Stimulated activated CD8-positive, alpha-beta memory T cell treated with anti-CD3 and anti-CD28 coated beads, Interleukin-12 subunit alpha, Interleukin-12 subunit beta, amount 100 ng/mL, for 1 hour (primary cell): ENCODE results near the gene TAF1.
"Not testable (repeated sequence)": the region's sequence is repeated elsewhere in the genome, so short reads cannot be mapped to it uniquely, and the experiment has no call there.

Experiments
- DNase-seq: peaks from one replicate; pipeline ENCODE4 v3.0.0-alpha.2; 2020; ENCODE audit warnings: low read depth

The TAF1 gene

DNA sequence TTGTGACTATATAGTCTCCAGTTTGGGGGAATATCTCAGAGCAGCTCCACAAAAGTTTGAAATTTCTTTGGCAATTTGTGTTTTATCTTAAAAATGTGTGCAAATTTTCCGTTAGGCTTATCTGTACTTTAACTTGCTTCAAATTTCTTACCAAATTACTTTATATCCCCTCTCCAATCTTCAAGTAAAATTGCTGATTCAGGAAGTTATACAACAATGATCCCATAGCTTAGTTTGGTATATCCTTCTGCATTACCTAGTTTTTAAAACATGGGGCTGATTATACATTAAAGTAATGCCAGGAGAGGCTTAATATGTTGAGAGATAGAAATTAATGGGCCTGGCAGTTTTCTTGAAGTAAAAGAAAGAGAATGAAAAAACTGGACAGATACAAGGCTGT, 66.6 kb downstream of the TAF1 start:
- no peak for DNase-seq

DNA sequence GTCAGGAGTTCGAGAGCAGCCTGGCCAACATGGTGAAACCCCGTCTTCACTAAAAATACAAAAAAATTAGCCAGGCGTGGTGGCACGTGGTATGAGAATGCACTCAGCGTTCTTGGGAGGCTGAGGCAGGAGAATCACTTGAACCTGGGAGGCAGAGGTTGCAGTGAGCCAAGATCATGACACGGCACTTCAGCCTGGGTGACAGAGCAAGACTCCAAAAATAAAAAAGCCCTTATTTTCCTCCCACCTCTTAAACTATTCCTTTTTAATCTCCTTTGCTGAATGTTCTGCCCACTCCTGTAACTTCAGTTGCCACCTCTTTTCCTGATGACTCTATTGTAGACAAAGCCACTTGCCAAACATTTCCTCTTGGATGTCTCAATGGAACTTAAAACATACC, 72.6 kb downstream of the TAF1 start:
- no peak for DNase-seq

DNA sequence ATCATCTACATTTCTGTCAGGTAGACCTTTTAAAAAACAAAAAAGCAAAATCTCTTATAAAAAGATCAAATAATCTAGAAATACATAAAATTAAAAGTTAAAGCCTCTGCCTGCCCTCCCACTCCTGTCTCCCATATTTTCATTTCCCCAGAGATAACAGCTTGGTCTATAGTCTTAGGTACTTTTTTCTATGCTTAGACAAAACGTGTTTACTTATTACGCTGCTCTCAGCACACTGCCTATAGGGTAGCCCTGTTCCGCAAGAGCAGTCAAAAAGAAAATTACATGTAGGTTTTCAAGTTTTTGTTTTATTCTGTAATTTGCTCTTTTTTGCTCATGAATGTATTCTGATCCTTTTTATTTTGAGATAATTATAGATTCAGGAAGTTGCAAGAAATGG, 73.3 kb downstream of the TAF1 start:
- DNase-seq: no peak

GRCh38 chrX:71439896-71440295, 73.7 kb downstream of the TAF1 start:
- no peak for DNase-seq

DNA sequence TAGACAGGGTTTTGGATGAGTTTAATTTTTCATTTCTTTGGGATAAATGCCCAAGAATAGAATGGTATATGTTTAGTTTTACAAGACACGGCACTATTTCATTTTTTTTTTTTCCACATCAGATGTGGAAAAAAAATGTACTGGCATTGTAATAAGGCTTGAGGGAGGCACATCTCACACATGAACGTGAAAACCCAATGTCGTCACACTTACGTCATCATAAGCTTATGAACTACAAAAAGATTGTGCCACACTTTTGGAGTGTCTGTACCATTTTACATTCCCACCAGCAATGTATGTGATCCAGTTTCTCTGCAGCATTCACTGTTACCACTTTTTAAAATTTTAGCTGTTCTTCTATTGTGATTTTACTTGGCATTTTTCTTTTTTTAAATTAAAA, 74.2 kb downstream of the TAF1 start:
- no peak for DNase-seq

DNA sequence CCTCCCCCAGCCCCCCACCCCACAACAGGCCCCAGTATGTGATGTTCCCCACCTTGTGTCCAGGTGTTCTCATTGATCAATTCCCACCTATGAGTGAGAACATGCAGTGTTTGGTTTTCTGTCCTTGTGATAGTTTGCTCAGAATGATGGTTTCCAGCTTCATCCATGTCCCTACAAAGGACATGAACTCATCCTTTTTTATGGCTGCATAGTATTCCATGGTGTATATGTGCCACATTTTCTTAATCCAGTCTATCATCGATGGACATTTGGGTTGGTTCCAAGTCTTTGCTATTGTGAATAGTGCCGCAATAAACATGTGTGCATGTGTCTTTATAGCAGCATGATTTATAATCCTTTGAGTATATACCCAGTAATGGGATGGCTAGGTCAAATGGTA, 75.7 kb downstream of the TAF1 start:
- DNase-seq: not testable (repeated sequence)

GRCh38 chrX:71450433-71451106, 84.4 kb downstream of the TAF1 start:
- DNase-seq: no peak

DNA sequence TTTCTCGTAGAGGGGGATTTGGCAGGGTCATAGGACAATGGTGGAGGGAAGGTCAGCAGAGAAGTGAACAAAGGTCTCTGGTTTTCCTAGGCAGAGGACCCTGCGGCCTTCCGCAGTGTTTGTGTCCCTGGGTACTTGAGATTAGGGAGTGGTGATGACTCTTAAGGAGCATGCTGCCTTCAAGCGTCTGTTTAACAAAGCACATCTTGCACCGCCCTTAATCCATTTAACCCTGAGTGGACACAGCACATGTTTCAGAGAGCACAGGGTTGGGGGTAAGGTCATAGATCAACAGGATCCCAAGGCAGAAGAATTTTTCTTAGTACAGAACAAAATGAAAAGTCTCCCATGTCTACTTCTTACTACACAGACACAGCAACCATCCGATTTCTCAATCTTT, 85.4 kb downstream of the TAF1 start:
- DNase-seq: not testable (repeated sequence)

DNA sequence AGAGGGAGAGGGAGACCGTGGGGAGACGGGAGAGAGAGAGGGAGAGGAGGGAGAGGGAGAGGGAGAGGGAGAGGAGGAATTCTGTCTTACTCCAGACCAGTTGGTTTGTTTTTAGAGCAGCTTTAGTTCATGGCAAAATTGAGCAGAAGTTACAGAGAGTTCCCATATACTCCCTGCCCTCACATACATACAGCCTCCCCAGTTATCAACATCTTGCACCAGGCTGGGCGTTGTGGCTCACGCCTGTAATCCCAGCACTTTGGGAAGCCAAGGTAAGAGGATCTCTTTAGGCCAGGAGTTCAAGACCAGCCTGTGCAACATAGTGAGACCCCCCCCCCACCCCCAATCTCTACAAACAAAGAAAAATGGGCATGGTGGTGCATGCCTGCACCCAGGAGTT, 86.9 kb downstream of the TAF1 start:
- DNase-seq: no peak

GRCh38 chrX:71454222-71454621, 88.1 kb downstream of the TAF1 start:
- DNase-seq: no peak

DNA sequence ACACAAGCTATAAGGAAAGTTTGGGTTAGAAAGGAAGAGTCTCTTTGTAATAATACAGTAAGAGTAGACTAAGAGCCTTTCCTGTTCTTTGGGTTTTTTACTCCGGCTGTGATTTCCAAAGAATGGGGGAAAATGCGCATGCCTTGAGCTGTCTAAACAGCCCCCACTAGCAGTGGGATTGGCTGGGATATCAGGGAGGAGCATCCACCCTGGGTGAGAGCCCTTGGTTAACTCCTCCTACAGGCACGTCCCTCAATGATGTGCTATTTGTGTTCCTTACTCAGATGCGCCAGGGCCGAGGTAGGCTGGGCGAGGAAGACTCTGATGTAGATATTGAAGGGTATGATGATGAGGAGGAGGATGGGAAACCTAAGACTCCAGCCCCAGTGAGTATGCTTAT, 92.7 kb downstream of the TAF1 start:
- no peak for DNase-seq

GRCh38 chrX:71464968-71465367, 98.8 kb downstream of the TAF1 start:
- no peak for DNase-seq

DNA sequence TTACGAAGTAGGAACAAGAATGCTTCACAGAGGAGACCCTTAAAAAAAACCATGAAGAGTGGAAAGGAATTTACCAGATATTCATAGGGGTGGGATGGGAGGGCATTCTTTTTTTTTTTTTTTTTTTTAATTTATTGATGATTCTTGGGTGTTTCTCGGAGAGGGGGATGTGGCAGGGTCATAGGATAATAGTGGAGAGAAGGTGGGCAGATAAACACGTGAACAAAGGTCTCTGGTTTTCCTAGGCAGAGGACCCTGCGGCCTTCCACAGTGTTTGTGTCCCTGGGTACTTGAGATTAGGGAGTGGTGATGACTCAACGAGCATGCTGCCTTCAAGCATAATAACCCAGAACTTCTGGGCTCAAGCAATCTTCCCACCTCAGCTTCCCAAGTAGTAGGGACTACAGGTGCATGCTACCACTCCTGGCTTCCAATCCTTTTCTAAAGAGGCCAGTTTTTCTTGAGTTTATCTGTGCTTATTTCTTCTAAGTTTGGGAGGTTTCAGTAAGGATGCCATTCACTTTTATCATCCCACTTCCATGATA, 100.9 kb downstream of the TAF1 start:
- DNase-seq: no peak

DNA sequence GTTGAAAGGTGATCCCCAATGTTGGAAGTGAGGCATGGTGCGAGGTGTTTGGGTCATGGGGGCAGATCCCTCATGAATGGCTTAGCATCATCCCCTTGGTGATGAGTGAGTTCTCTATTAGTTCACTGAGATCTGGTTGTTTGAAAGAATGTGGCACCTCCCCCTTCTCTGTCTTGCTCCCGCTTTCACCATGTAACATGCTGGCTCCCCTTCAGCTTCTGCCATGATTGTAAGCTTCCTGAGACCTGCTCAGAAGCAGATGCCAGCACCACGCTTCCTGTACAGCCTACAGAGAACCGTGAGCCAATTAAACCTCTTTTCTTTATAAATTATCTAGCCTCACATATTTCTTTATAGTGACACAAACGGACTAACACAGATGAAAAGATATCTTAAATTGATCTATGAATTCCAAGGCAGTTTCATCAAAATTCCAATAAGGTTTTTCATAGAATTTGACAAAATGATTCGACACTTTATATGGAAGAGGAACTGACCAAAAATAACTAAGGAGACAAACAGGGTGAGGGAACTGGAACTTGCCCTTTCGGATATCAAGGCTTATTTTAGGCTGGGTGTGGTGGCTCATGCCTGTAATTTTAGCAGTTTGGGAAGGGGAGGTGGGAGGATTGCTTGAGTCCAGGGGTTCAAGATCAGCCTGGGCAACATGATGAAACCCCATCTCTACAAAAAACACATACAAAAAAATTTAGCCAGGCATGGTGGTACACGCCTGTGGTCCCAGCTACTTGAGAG, 109.8 kb downstream of the TAF1 start:
- DNase-seq: no peak

- no peak for DNase-seq
Observed at GRCh38 chrX:71482228-71482958, 116.2 kb downstream of the TAF1 start.

- DNase-seq: no peak
Observed at GRCh38 chrX:71487814-71488213, 121.7 kb downstream of the TAF1 start.

- DNase-seq: no peak
Observed at GRCh38 chrX:71489540-71489939, 123.4 kb downstream of the TAF1 start.

GRCh38 chrX:71492231-71493065, 126.3 kb downstream of the TAF1 start:
- DNase-seq: no peak

- DNase-seq: no peak
Observed at GRCh38 chrX:71493111-71493613, 127.0 kb downstream of the TAF1 start.

- DNase-seq: not testable (repeated sequence)
Observed at GRCh38 chrX:71495979-71496378, 129.8 kb downstream of the TAF1 start.

DNA sequence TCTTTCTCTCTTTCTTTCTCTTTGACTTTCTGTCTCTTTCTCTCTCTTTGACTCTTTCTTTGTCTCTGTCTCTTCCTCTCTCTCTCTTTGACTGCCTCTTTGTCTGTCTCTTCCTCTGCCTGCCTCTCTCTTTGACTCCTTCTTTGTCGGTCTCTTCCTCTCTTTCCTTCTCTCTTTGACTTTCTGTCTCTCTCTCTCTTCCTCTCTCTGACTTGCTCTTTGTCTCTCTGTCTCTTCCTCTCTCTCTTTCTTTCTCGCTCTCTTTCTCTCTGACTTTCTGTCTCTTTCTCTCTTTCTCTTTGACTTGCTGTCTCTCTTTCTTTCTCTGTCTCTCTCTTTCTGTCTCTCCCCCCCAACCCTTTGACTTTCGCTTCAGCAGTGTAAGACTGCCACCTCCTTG, 130.3 kb downstream of the TAF1 start:
- no peak for DNase-seq

GRCh38 chrX:71502080-71502479, 135.9 kb downstream of the TAF1 start:
- not testable (repeated sequence) for DNase-seq
